HUES6 (cell line): ENCODE measurements around the gene C6.

Source experiments
- H3K27ac ChIP-seq: 2 replicates; pipeline ENCODE4 v1.7.0; 2013; ENCODE audit warnings: low read depth, mild to moderate bottlenecking, low read length, inconsistent platforms
- H3K27me3 ChIP-seq: 2 replicates; pipeline ENCODE4 v1.6.1; 2013; ENCODE audit warnings: low read length; ENCODE audit not compliant: control insufficient read depth, insufficient read depth
- H3K36me3 ChIP-seq: 2 replicates; pipeline ENCODE4 v1.6.1; 2013; ENCODE audit warnings: low read length; ENCODE audit not compliant: control insufficient read depth, insufficient read depth
- H3K4me1 ChIP-seq: 2 replicates; pipeline ENCODE4 v1.6.1; 2013; ENCODE audit warnings: low read length; ENCODE audit not compliant: control insufficient read depth, insufficient read depth
- H3K4me3 ChIP-seq: 2 replicates; pipeline ENCODE4 v1.5.1; 2013; ENCODE audit warnings: low read depth, low read length
- H3K9ac ChIP-seq: one replicate; pipeline ENCODE4 v1.6.1; 2013; ENCODE audit warnings: mild to moderate bottlenecking, low read length
- H3K9me3 ChIP-seq: 2 replicates; pipeline ENCODE4 v1.6.1; 2013; ENCODE audit warnings: low read depth, low read length; ENCODE audit not compliant: control insufficient read depth, insufficient read depth

C6 gene

GRCh38 chr5:41213340-41213739 lies at the start of gene C6:
Gene C6 (minus strand): TSS chr5:41213532. CDS start chr5:41203230, 10,302 bp downstream.
- Histone ChIP-seq H3K27me3 (no peaks in the 10 kb centered on the region), H3K4me3 (no peak within 1 kb of the TSS), H3K27ac (no peak within 1 kb of the TSS), H3K9me3 (no peaks in the 10 kb centered on the region), H3K4me1 (no peaks in the 10 kb centered on the region), H3K36me3 (no peaks in the 10 kb centered on the region), H3K9ac (no peak within 1 kb of the TSS)

- Histone ChIP-seq H3K27ac (no peak overlapping the region), H3K4me1 (no peaks in the 10 kb centered on the region), H3K27me3 (no peaks in the 10 kb centered on the region), H3K4me3 (no peak overlapping the region), H3K9ac (no peak overlapping the region), H3K36me3 (no peaks in the 10 kb centered on the region), H3K9me3 (no peaks in the 10 kb centered on the region)
These were observed 43.1 kb upstream of the C6 start for GRCh38 chr5:41256400-41256799.

DNA sequence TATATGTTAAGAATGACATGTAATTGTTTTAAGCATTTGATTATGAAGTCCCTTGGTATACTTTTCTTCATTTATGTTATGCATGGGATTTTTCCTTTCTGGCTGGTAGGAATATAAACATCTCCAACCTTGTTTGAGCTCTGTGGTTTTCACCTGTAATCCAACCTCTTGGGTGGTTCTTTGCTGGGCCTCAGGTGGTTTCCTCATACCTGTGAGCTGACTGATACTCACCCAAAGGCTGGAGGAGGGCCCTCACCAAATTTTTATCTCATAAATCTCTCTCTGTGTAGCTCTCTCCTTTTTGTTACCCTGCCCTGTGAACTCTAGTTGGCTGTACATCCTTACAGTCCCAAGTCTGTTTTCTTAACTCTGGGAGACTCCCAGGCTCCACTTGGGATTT lies 39.8 kb upstream of the C6 start:
- 0 out of 2 replicates have a peak overlapping the region, but pooled peaks have one; percentile 43 for H3K27ac ChIP-seq
- H3K4me3 ChIP-seq = no peak overlapping the region
- H3K9me3 ChIP-seq = no peaks in the 10 kb centered on the region
- no peak overlapping the region for H3K9ac ChIP-seq
- H3K36me3 ChIP-seq = no peaks in the 10 kb centered on the region
- no peaks in the 10 kb centered on the region for H3K27me3 ChIP-seq
- no peaks in the 10 kb centered on the region for H3K4me1 ChIP-seq

GRCh38 chr5:41252036-41252435 lies 38.7 kb upstream of the C6 start:
- no peaks in the 10 kb centered on the region for H3K36me3 ChIP-seq
- H3K27me3 ChIP-seq = no peaks in the 10 kb centered on the region
- H3K27ac ChIP-seq = no peak overlapping the region
- H3K9me3 ChIP-seq = no peaks in the 10 kb centered on the region
- no peak overlapping the region for H3K9ac ChIP-seq
- H3K4me1 ChIP-seq = no peaks in the 10 kb centered on the region
- no peak overlapping the region for H3K4me3 ChIP-seq

DNA sequence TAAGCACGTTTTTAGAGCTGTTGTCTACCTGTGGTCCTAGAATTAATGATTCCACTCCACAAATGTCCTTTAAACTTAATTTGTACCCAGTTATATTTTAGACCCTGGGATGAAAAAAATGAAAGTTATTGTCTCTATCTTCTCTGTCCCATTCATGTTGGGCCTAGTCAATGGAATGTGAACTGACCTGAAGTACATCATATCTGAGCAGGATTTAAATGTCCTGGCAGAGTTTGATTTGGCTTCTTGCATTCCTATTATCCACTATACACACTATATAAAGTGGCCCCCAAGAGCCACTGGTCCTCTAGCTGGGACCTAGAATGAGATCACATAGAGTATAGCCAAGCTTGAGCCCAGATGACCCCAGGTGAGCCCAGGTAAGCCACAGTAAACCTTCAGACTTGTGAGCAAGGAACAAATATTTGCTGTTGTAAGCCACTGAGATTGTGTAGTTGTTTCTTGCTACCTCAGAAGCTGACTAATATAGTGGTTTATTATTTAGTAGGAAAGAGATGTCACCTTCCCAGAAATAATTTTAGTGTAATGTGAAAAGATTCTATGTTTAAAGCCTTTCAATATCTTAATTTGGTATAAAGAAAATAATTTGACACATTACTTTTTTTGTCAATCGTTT lies 37.1 kb upstream of the C6 start:
- Histone ChIP-seq H3K36me3 (no peaks in the 10 kb centered on the region), H3K9me3 (no peaks in the 10 kb centered on the region), H3K27me3 (no peaks in the 10 kb centered on the region), H3K9ac (no peak overlapping the region), H3K4me3 (no peak overlapping the region), H3K27ac (no peak overlapping the region), H3K4me1 (no peaks in the 10 kb centered on the region)

- Histone ChIP-seq H3K9ac (no peak overlapping the region), H3K4me1 (no peaks in the 10 kb centered on the region)
These were observed 33.8 kb upstream of the C6 start for GRCh38 chr5:41247135-41247534.

DNA sequence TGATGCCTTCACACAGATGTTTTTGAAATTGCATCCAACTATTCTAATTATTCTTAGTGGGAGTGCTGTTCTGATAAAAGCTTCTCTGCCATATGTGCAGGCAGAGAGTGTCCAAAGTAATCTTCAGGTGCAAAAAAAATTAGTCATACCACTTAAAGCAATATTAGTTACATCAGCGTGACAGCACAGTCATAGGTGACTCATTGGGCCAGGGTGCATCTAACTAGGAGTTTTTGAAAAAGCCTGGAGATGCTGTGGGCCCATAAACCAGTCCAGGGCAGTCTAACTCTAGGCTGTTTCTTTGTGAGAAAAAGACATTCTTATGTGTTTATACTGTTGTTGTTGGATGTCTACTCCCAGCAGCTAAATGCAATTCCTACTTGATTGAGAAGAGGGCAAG lies 33.0 kb upstream of the C6 start:
- H3K9me3 ChIP-seq = no peaks in the 10 kb centered on the region
- no peaks in the 10 kb centered on the region for H3K36me3 ChIP-seq
- no peak overlapping the region for H3K4me3 ChIP-seq
- no peak overlapping the region for H3K9ac ChIP-seq
- H3K27me3 ChIP-seq = no peaks in the 10 kb centered on the region
- no peaks in the 10 kb centered on the region for H3K4me1 ChIP-seq
- H3K27ac ChIP-seq = no peak overlapping the region

More at GRCh38 chr5:41247135-41247534, 33.8 kb upstream of the C6 start:
- Histone ChIP-seq H3K36me3 (no peaks in the 10 kb centered on the region), H3K27ac (no peak overlapping the region), H3K27me3 (no peaks in the 10 kb centered on the region), H3K9me3 (no peaks in the 10 kb centered on the region), H3K4me3 (no peak overlapping the region)

- H3K4me1 ChIP-seq = no peaks in the 10 kb centered on the region
- H3K4me3 ChIP-seq = no peak overlapping the region
- no peaks in the 10 kb centered on the region for H3K36me3 ChIP-seq
- H3K9me3 ChIP-seq = no peaks in the 10 kb centered on the region
- no peaks in the 10 kb centered on the region for H3K27me3 ChIP-seq
- H3K9ac ChIP-seq = no peak overlapping the region
- H3K27ac ChIP-seq = no peak overlapping the region
These were observed 30.2 kb upstream of the C6 start for GRCh38 chr5:41243558-41243957.

DNA sequence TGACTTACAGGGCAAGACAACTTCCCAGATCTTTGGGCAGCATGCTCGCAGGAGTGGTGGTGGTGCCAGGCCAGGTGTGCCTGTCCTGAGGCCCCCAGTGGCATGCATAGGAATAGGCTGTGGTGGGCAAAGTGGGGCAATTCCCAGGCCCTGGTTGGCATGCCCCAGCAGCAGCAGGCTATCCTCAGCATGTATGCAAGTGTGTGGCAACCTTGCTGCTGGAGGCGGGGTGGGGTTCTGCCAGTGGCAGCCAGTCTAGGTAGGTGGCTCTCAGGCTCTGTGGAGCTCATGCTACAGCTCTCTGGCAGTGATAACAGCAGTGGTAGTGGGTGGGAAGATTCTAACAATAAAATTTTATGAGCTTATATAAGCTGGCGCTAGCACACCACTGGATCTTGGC lies 27.7 kb upstream of the C6 start:
- Histone ChIP-seq H3K27ac (no peak overlapping the region), H3K36me3 (no peaks in the 10 kb centered on the region), H3K4me1 (no peaks in the 10 kb centered on the region), H3K9me3 (no peaks in the 10 kb centered on the region), H3K9ac (no peak overlapping the region), H3K4me3 (no peak overlapping the region), H3K27me3 (no peaks in the 10 kb centered on the region)

DNA sequence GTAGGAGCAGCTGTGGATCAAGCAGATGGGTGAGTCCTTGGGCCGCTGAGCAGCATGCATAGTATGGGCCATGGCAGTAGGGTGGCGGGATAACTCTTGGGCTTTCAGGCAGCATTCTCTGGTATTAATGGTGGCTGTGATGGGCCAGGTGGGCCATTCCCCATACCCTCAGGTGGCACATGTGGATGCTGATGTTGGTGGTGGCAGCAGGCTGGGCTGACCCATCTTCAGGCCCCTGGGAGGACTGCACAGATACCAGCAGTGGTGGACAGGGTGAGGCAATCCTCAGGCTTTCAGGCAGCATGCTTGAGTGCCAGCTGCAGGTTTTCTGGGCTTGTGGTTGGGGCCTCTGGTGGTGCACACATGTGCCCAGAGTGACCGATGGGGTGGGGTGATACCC lies 27.1 kb upstream of the C6 start:
- H3K27ac ChIP-seq = no peak overlapping the region
- no peaks in the 10 kb centered on the region for H3K9me3 ChIP-seq
- H3K9ac ChIP-seq = no peak overlapping the region
- H3K36me3 ChIP-seq = no peaks in the 10 kb centered on the region
- H3K4me1 ChIP-seq = no peaks in the 10 kb centered on the region
- H3K27me3 ChIP-seq = no peaks in the 10 kb centered on the region
- no peak overlapping the region for H3K4me3 ChIP-seq

- Histone ChIP-seq H3K4me1 (no peaks in the 10 kb centered on the region), H3K9me3 (peaks cover 14% of the 10 kb centered on the region; the same call in 1 of the 2 replicates), H3K9ac (no peak overlapping the region), H3K4me3 (no peak overlapping the region), H3K27me3 (no peaks in the 10 kb centered on the region), H3K27ac (no peak overlapping the region), H3K36me3 (no peaks in the 10 kb centered on the region)
These were observed 21.1 kb upstream of the C6 start for GRCh38 chr5:41234475-41234874.
